ENCODE results near the gene ZXDC. TPM values are rescaled to one million over a fixed set of nuclear protein-coding genes. Genes with fewer than 3 reads are reported as not detected.

ZXDC gene
- polyA plus RNA-seq, 1 experiment, result 9.5 TPM

DNA sequence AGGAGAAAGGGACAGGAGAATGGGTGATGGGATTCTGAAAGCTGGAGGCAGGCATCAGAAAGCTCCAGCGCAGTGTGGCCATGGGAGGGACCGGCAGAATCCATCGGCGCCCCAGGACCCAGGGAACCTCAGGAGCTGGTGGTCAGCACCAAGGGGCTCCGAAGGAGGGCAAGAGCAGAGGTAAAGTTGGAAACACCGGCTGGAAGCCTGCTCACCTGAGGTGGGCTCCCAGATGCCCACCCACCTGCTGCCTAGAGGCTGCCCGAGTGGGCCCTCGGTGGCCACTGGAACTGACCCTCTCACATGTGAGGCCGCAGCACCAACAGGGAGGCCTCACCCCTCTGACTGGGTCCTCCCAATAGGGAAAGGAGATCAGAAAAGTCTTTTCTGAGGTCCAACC is 10.3 kb upstream of the ZXDC start:
- no peak for DNase-seq (ENCODE audit: low read depth, low spot score)
- CTCF ChIA-PET, result no interaction called here
- Histone ChIP-seq H3K27ac (ENCODE audit: low read depth, low read length) (no peak overlapping the region), H3K27me3 (ENCODE audit: control insufficient read depth, insufficient read depth, low read length) (peaks cover 21% of the 10 kb centered on the region), H3K4me3 (ENCODE audit: low read depth, low read length) (no peak overlapping the region), H3K9me3 (ENCODE audit: control insufficient read depth, insufficient read depth, low read length) (no peaks in the 10 kb centered on the region)
- POLR2A ChIA-PET, result no interaction called here
- TF ChIP-seq CTCF (IDR thresholded peaks at IDR 0.05; ENCODE audit: low read depth, low read length), result no peak

DNA sequence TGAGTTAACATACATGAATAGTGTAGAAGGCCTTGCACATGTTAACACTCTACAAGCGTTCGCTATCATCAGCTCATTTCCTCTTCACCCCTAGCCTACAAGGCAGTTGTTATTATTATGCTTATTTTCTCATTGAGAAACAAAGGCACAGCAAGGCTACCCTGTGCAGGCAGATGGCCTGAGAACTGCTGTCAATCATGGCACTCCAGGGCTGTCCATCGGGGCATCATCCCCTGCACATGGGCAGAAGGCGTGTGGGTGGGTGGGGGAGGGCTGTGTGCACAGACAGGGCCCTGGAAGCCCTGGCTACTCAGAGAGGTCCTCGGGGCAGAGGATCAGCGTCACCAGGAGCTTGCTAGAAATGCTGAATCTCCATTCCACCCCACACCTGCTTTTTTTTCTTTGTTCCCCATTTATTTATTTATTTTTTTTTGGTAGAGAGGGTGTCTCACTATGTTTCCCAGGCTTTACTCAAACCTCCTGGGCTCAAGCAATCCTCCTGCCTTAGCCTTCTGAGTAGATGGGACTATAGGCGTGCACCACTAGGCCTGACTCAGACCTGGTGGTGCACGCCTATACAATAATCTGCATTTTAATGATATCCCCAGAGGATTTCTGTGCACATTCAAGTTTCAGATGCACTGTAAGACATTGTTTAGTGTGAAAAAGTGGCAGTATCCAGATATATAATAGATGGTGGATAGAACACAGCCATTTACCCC is 9.6 kb upstream of the ZXDC start:
- H3K27ac ChIP-seq (ENCODE audit: low read depth, low read length), result no peak overlapping the region
- no peak for DNase-seq (ENCODE audit: low read depth, low spot score)
- TF ChIP-seq CTCF (IDR thresholded peaks at IDR 0.05; ENCODE audit: low read depth, low read length), result no peak
- H3K9me3 ChIP-seq (ENCODE audit: control insufficient read depth, insufficient read depth, low read length), result no peaks in the 10 kb centered on the region
- H3K4me3 ChIP-seq (ENCODE audit: low read depth, low read length), result no peak overlapping the region
- ChIA-PET CTCF (interaction anchor here (1.6 kb wide), 1 partner anchor 37 kb away, joined by 4 read pairs; no protein-coding TSS in a partner anchor), POLR2A (no interaction called here)
- peaks cover 24% of the 10 kb centered on the region for H3K27me3 ChIP-seq (ENCODE audit: control insufficient read depth, insufficient read depth, low read length)

- no peak for TF ChIP-seq CTCF (IDR thresholded peaks at IDR 0.05; ENCODE audit: low read depth, low read length)
- ChIA-PET CTCF (interaction anchor here (1.6 kb wide), 1 partner anchor 38 kb away, joined by 4 read pairs; no protein-coding TSS in a partner anchor), POLR2A (interaction anchor here (0.6 kb wide), 1 partner anchor 136 kb away, joined by 8 read pairs; no protein-coding TSS in a partner anchor)
- H3K9me3 ChIP-seq (ENCODE audit: control insufficient read depth, insufficient read depth, low read length), result no peaks in the 10 kb centered on the region
- no peak for DNase-seq (ENCODE audit: low read depth, low spot score)
- H3K27me3 ChIP-seq (ENCODE audit: control insufficient read depth, insufficient read depth, low read length), result peaks cover 20% of the 10 kb centered on the region
- H3K4me3 ChIP-seq (ENCODE audit: low read depth, low read length), result no peak overlapping the region
- H3K27ac ChIP-seq (ENCODE audit: low read depth, low read length), result no peak overlapping the region
These were observed 9.0 kb upstream of the ZXDC start for GRCh38 chr3:126484662-126485061.

DNA sequence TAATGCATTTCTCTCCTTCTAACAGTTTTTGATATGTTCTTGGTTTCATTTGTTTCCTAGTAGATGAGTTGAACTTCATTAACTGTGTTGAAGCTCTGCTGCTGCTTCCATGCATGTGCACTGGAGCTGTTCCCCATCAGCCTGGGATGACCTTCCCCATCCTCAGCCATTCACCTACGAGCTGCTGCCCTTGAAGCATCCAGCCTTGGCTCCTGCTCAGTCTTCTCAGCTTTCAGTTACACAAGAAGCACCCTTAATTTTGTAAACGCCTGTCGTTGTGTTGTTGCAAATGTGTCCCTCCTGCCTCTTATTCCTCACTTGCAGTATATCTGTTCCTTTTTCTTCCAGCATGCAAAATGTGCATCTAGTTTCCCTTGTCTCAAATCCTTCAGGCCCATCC is 8.5 kb upstream of the ZXDC start:
- H3K9me3 ChIP-seq (ENCODE audit: control insufficient read depth, insufficient read depth, low read length), result no peaks in the 10 kb centered on the region
- DNase-seq (ENCODE audit: low read depth, low spot score), result no peak
- no peak overlapping the region for H3K27ac ChIP-seq (ENCODE audit: low read depth, low read length)
- POLR2A ChIA-PET, result interaction anchor here (0.6 kb wide), 1 partner anchor 136 kb away, joined by 8 read pairs; no protein-coding TSS in a partner anchor
- no peak for TF ChIP-seq CTCF (IDR thresholded peaks at IDR 0.05; ENCODE audit: low read depth, low read length)
- peaks cover 20% of the 10 kb centered on the region for H3K27me3 ChIP-seq (ENCODE audit: control insufficient read depth, insufficient read depth, low read length)
- CTCF ChIA-PET, result interaction anchor here (0.6 to 1.6 kb wide), 2 partner anchors 38 to 238 kb away, joined by 4 read pairs; no protein-coding TSS in a partner anchor
- H3K4me3 ChIP-seq (ENCODE audit: low read depth, low read length), result no peak overlapping the region

GRCh38 chr3:126483321-126483761 is 7.7 kb upstream of the ZXDC start:
- Histone ChIP-seq H3K9me3 (ENCODE audit: control insufficient read depth, insufficient read depth, low read length) (no peaks in the 10 kb centered on the region), H3K27ac (ENCODE audit: low read depth, low read length) (no peak overlapping the region), H3K27me3 (ENCODE audit: control insufficient read depth, insufficient read depth, low read length) (peaks cover 20% of the 10 kb centered on the region), H3K4me3 (ENCODE audit: low read depth, low read length) (no peak overlapping the region)
- ChIA-PET POLR2A (no interaction called here), CTCF (interaction anchor here (0.6 to 1.6 kb wide), 2 partner anchors 39 to 237 kb away, joined by 4 read pairs; no protein-coding TSS in a partner anchor)
- no peak for TF ChIP-seq CTCF (IDR thresholded peaks at IDR 0.05; ENCODE audit: low read depth, low read length)
- DNase-seq (ENCODE audit: low read depth, low spot score), result no peak

Measured in AG04450 (cell line).